Immature natural killer cell (primary cell): ENCODE results near the gene CEND1. TPM values are rescaled to one million over a fixed set of nuclear protein-coding genes. Genes with fewer than 3 reads are reported as not detected.
A peak's percentile ranks its signal among the peaks of the same experiment; 100 is the strongest.

Experiments used
- DNase-seq, 3 donors: peaks; one replicate each; pipeline ENCODE4 v3.0.0; 2022; ENCODE audit warnings: mixed read lengths in 1 of 3
- H3K27ac Mint-ChIP-seq, 6 donors: one replicate each; pipeline ENCODE4 v1.8.0; 2020; ENCODE audit warnings: mixed read lengths in 6 of 6, mild to moderate bottlenecking in 5 of 6, inconsistent platforms in 4 of 6, moderate library complexity in 3 of 6
- H3K27me3 Mint-ChIP-seq, 3 donors: one replicate each; pipeline ENCODE4 v1.8.0; 2020 to 2021; ENCODE audit warnings: low read depth in 3 of 3, mild to moderate bottlenecking in 3 of 3, mixed read lengths in 3 of 3, moderate library complexity in 3 of 3, inconsistent platforms in 1 of 3
- H3K36me3 Mint-ChIP-seq, 3 donors: one replicate each; pipeline ENCODE4 v1.8.0; 2020; ENCODE audit warnings: mixed read lengths in 3 of 3, inconsistent platforms in 2 of 3, mild to moderate bottlenecking in 2 of 3
- H3K4me1 Mint-ChIP-seq, 2 donors: one replicate each; pipeline ENCODE4 v1.8.0; 2020; ENCODE audit warnings: inconsistent platforms in 2 of 2, mild to moderate bottlenecking in 2 of 2, mixed read lengths in 2 of 2, moderate library complexity in 1 of 2
- H3K4me3 Mint-ChIP-seq, 5 donors: one replicate each; pipeline ENCODE4 v1.8.0; 2020; ENCODE audit warnings: mild to moderate bottlenecking in 5 of 5, mixed read lengths in 5 of 5, inconsistent platforms in 3 of 5, moderate library complexity in 3 of 5
- H3K9me3 Mint-ChIP-seq, 6 donors: one replicate each; pipeline ENCODE4 v1.8.0; 2020; ENCODE audit warnings: mild to moderate bottlenecking in 6 of 6, mixed read lengths in 6 of 6, inconsistent platforms in 4 of 6, moderate library complexity in 3 of 6
- polyA plus RNA-seq, 3 donors: library from polyadenylated mRNA; unstranded; fragments of 300-500 nt; fragmentation: Illumina TruSeq; gene quantifications; one replicate each; pipeline ENCODE4 v1.2.3, GENCODE V29; 2021

Gene CEND1
- polyA plus RNA-seq, 3 donors from 2014 or later: not detected

DNA sequence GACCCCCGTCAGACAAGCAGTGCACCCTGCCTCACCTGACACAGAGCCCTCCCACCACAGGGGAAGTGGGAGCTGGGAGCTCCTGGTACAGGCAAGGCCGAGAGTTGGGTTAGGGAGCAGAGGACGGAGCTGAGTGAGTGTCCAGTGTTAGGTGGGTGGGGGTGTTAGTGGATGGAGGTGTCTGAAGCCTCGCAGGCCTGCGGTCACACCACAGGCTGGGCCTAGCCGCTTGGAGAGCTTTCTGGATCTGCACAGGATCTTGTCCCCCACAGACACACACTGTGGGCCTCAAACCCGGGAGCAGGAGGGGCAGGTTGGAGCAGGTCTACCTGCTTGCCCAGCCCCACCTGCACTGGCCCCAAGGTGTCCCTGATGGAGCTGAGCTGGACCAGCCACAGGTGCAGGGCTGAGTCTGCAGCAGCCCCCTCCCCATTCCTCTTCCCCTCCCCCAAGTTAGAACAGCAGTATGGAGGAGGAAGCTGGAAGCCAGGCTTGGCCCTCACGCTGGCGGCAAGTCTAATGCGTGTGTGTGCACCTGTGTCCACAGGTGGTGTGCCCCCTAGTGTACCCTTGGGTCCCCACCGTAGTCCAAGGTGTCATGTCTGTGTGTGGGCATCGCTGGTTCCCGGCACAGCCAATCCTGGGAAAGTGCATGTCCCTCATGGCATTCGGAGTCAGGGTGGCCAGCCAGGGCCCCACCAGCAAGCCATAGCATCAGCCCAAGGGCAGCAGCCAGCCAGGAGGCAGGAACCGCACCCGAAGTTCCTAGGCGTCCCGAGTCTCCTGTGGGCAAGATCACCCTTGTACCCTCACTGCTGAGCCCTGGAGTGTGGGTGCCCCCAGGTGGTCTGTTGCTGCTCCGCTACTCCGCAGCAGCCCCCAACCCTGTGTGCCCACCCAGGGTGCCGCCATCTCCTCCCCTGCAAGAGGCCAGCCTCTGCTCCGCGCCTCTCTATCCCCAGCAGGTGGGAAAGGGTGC lies 10.6 kb downstream of the CEND1 start:
- Mint-ChIP-seq H3K9me3 (no peaks in the 10 kb centered on the region), H3K27ac (no peak overlapping the region), H3K4me1 (peaks cover 6 to 30% of the 10 kb centered on the region in 2 donors), H3K36me3 (no peaks in the 10 kb centered on the region), H3K4me3 (peak overlapping the region in 4 of 5 donors; percentile 9 to 55 (median 40)), H3K27me3 (peaks cover 0 to 7% (median 2%) of the 10 kb centered on the region in 3 donors)
- no peak for DNase-seq

GRCh38 chr11:777288-778255 lies 12.3 kb downstream of the CEND1 start, which contains the start of gene GATD1:
Gene GATD1 (minus strand): TSS chr11:777487. CDS start chr11:777462, 25 bp downstream.
- H3K27ac Mint-ChIP-seq: peak within 1 kb of the TSS; percentile 37 to 87 (median 60)
- DNase-seq: peak; percentile 93 to 94 (median 94)
- peak within 1 kb of the TSS; percentile 78 to 89 (median 83) for H3K4me3 Mint-ChIP-seq
- peaks cover 0 to 7% (median 2%) of the 10 kb centered on the region in 3 donors for H3K27me3 Mint-ChIP-seq
- peaks cover 6 to 28% of the 10 kb centered on the region in 2 donors for H3K4me1 Mint-ChIP-seq
- H3K9me3 Mint-ChIP-seq: no peaks in the 10 kb centered on the region
- no peaks in the 10 kb centered on the region for H3K36me3 Mint-ChIP-seq

GRCh38 chr11:776561-777287 lies 13.2 kb downstream of the CEND1 start:
- Mint-ChIP-seq H3K4me3 (peak overlapping the region; percentile 73 to 81 (median 76)), H3K36me3 (no peaks in the 10 kb centered on the region), H3K4me1 (peaks cover 6 to 28% of the 10 kb centered on the region in 2 donors), H3K9me3 (no peaks in the 10 kb centered on the region), H3K27me3 (peaks cover 0 to 7% (median 2%) of the 10 kb centered on the region in 3 donors), H3K27ac (peak overlapping the region in 3 of 6 donors; percentile 28 to 57 (median 45))
- DNase-seq: no peak

DNA sequence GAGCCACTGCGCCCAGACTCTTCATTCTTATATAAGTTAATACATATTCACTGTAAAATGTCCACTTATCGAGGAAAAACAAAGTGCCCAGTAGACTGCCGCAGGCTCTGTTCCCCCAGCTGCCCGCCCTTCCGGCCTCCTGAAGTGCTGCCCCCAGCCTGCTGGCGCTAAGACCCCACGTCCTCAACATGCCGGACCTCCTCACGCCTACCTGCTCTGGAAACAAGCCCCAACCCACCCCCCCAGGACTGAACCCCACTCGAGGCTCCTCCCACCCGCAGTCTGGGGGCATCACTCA lies 13.7 kb downstream of the CEND1 start:
- H3K4me3 Mint-ChIP-seq: peak overlapping the region; percentile 73 to 81 (median 76)
- H3K27ac Mint-ChIP-seq: peak overlapping the region in 3 of 6 donors; percentile 28 to 57 (median 45)
- peaks cover 0 to 7% (median 2%) of the 10 kb centered on the region in 3 donors for H3K27me3 Mint-ChIP-seq
- no peak for DNase-seq
- no peaks in the 10 kb centered on the region for H3K36me3 Mint-ChIP-seq
- peaks cover 6 to 28% of the 10 kb centered on the region in 2 donors for H3K4me1 Mint-ChIP-seq
- no peaks in the 10 kb centered on the region for H3K9me3 Mint-ChIP-seq

DNA sequence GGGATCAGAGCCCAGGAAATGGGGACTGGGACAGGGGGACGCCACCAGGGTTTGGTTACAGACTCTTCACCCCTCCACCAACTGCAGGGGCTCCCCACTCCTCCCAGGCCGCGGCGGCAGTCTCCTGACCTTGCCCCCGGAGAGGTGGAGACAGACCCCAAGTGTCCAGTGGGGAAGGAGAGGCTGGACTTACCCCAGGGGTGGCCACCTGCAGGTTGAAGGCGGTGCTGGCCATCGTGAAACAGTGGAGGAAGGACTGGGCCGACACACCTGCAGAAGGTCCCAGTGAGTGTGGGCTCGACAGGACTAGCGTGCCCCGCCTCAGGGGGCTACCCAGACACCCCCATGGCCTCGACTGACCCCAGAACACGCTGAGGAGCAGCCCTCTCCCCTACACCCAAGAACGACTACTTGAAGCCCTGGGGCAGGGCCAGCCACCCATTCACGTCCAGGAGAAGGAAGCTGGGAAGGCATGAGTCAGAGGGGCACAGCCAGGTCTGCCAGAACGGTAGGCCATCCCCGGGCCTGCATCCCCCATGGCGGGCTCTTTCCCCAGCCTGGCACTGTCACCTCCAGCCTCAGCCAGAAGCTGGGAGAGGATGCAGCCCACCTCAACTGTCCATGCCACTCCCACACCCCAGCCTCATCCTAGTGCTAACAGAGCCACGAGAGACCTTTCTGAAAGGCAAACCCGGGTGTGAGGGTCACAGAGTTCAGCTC lies 14.9 kb downstream of the CEND1 start:
- no peak for DNase-seq
- Mint-ChIP-seq H3K27ac (peak overlapping the region in 1 of 6 donors; percentile 74), H3K27me3 (peaks cover 0 to 7% (median 2%) of the 10 kb centered on the region in 3 donors), H3K9me3 (no peaks in the 10 kb centered on the region), H3K4me3 (peak overlapping the region in 4 of 5 donors; percentile 64 to 81 (median 72)), H3K4me1 (peaks cover 6 to 26% of the 10 kb centered on the region in 2 donors), H3K36me3 (no peaks in the 10 kb centered on the region)

DNA sequence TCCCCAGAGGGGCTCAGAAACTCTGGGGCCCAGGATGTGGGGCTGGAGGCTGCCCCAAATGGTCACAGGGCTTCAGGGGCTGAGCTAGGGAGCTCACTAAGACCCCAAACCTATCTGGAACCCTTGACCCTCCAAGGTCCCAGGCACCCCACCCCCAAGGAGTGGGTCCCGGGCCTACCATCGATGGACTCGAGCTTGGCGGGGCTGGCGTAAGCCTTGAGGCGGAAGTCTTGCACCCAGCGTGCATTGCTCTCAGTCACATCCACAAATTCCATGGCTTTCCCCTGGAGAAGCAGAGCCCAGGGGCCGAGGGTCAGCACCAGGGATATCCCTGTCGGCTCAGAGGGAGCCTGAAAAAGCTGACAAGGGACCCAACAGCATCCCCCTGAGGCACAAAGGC lies 16.1 kb downstream of the CEND1 start:
- Mint-ChIP-seq H3K4me1 (peaks cover 6 to 20% of the 10 kb centered on the region in 2 donors), H3K27me3 (peaks cover 0 to 7% (median 2%) of the 10 kb centered on the region in 3 donors), H3K36me3 (no peaks in the 10 kb centered on the region), H3K9me3 (no peaks in the 10 kb centered on the region), H3K27ac (no peak overlapping the region), H3K4me3 (no peak overlapping the region)
- no peak for DNase-seq

DNA sequence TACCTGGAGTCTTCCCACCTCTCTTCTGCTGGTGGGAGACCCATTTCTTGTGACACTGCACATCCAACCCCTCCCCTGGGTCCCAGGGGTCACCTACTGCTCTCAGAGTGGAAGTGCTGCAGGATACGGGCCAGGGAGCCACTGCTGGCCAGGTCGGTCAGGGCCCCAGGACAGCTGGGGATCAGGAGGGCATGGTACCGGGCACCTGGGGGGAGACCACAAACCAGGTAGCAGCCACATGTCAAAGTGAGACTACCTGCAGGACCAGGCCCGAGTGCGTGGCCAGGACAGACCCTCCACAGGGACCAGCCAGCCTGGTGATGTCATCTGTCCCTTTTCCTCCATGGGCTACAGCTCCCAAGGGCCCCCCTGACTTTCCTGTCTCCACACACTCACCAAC lies 16.5 kb downstream of the CEND1 start:
- H3K27me3 Mint-ChIP-seq: peaks cover 0 to 7% (median 2%) of the 10 kb centered on the region in 3 donors
- no peaks in the 10 kb centered on the region for H3K9me3 Mint-ChIP-seq
- H3K4me3 Mint-ChIP-seq: no peak overlapping the region
- DNase-seq: no peak
- H3K27ac Mint-ChIP-seq: no peak overlapping the region
- H3K4me1 Mint-ChIP-seq: peaks cover 6 to 20% of the 10 kb centered on the region in 2 donors
- no peaks in the 10 kb centered on the region for H3K36me3 Mint-ChIP-seq

DNA sequence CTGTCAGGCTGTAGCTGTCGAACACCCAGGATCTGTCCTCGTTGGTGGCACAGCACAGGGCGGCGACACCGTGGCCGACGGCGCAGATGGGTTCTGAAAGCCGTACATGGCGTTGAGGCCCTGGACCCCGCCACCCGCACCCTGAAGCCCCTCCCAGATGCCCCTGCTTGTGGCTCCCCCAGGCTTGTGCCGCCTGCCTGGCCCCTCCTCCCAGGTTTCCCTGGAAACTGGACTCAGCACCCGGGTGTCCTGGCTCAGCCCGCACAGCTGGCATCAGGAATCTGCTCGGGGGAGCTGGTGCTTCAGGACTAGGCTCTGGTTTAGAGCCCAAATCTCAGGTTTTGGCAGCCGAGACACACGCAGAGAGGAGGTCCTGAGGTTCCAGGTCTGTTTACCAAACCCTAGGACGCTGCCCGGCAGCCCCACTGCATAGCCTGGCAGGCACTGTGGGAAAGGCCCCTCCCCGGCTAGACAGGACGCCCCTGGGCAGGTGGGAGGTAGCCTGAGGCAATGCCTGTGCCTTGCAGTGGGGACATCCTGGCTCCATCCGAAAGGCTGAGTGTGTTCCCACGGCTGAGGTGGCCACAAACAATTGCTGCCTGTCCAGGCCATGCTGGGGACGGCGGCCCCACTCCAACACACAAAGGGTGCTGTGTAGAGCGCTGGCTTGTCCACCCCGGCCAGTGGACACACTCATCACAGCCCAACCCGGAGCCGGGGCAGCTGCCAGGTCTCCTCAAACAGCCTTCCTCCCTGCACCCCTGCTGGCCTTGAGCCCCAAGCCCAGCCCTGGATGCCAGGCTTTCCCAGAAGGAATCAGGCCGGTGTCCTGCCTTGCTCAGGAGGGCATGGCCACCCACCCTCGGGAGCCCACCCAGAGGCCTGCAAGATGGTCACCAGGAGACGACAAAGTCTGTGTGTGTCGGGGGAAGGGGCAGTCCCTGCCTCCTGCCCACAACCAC lies 17.2 kb downstream of the CEND1 start:
- no peak overlapping the region for H3K4me3 Mint-ChIP-seq
- H3K4me1 Mint-ChIP-seq: peaks cover 6 to 14% of the 10 kb centered on the region in 2 donors
- H3K9me3 Mint-ChIP-seq: no peaks in the 10 kb centered on the region
- H3K36me3 Mint-ChIP-seq: no peaks in the 10 kb centered on the region
- H3K27me3 Mint-ChIP-seq: peaks cover 2 to 7% (median 2%) of the 10 kb centered on the region in 3 donors
- DNase-seq: no peak
- H3K27ac Mint-ChIP-seq: no peak overlapping the region

DNA sequence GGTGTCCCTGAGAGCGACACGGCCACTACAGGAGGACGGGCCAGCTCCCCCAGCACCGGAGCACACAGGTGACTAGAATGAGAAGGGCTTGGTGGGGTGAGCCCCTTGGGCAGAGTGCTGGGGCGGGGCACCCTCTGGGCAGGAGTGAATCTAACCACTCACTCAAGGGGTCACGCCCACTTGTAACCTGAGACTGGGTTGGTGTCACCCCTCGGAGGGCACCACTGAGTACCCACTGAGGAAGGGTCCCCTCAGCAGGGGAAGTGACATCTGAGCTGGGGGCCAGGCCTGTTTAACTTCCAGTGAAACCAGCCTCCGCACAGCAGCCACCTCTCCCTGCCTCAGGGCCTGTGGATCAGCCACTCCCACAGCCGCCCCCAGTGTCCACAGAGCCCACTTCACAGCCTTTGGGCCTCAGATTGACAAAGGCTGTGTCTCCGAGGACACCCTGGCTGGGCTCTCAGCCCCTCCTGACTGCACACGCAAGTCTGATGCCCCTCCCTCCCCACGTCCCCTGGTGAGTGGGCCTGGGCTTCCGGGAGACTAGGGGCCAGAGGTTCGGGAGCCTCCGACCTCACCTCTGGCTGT lies 18.2 kb downstream of the CEND1 start:
- peaks cover 6 to 14% of the 10 kb centered on the region in 2 donors for H3K4me1 Mint-ChIP-seq
- H3K36me3 Mint-ChIP-seq: no peaks in the 10 kb centered on the region
- no peak overlapping the region for H3K4me3 Mint-ChIP-seq
- H3K27me3 Mint-ChIP-seq: peaks cover 2 to 7% (median 2%) of the 10 kb centered on the region in 3 donors
- no peak for DNase-seq
- H3K9me3 Mint-ChIP-seq: no peaks in the 10 kb centered on the region
- H3K27ac Mint-ChIP-seq: no peak overlapping the region

DNA sequence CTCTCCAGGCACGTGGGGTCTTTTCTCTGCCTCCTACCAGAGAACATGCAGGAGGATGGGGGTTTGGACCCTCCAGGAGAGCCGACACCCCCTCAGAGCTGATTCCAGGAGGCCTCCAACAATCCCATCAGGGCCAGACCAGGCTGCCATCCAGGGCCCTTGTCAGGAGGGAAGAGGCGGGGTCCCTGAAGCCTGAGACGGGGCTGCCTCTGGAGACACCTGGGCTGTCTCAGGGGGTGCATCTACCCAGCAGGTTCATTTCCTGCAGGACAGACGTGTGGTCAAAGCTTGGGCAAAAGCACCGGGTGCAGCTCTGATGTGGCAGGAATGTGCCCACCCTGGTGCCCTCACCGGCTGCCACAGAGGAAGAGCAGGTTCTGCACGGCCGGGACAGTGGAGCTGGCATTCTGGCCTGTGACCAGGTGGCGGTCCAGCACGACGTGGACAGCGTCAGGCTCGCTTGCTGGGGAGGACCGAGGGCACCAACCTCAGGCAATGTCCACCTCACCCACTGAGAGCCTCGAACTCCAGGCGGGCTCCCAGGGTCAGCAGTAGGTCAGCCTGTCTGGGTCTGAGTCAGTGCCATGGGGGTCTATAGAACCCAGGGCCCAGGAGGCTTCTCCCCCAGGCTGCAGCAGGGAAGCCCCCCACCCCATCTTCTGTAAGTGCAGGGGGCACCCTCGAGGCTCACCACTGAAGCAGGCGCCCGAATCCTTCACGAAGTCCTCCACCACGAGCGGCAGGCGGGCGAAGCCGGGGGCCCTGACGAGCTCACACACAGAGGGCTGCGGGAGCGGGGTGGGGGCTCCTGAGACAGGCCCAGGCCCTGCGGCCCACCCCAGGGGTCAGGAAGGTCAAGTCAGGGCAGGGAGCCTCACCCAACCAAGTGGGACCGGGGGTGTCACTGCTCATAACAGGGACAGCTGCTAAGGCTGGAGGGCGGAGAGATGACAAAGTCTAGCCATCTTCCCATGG lies 19.0 kb downstream of the CEND1 start:
- Mint-ChIP-seq H3K27me3 (peaks cover 2 to 4% (median 2%) of the 10 kb centered on the region in 3 donors), H3K9me3 (no peaks in the 10 kb centered on the region), H3K4me3 (no peak overlapping the region), H3K36me3 (no peaks in the 10 kb centered on the region), H3K4me1 (peaks cover 6 to 8% of the 10 kb centered on the region in 2 donors), H3K27ac (no peak overlapping the region)
- no peak for DNase-seq
